Keratinocyte (primary cell): ENCODE results near the gene ZDHHC3.

ENCODE experiments used
- CTCF ChIP-seq, 3 experiments: IDR thresholded peaks in 1 of 3; conservative IDR thresholded peaks in 1 of 3; optimal IDR thresholded peaks in 1 of 3; 2 replicates in 2 of 3; 3 replicates in 1 of 3; pipeline versions ENCODE3 to v1.5.1; 2011; ENCODE audit warnings: low read length in 3 of 3, mild to moderate bottlenecking in 3 of 3, moderate library complexity in 2 of 3, control low read depth in 1 of 3, inconsistent platforms in 1 of 3; ENCODE audit not compliant: insufficient read depth in 2 of 3; ENCODE audit errors: extremely low read depth in 1 of 3
- EZH2 ChIP-seq: IDR thresholded peaks from one replicate; pipeline ENCODE4 v1.6.1; 2012; ENCODE audit warnings: inconsistent platforms, mild to moderate bottlenecking, low read length, moderate library complexity

- no peak for TF ChIP-seq CTCF (optimal IDR thresholded peaks at IDR 0.05 in 1 of 3, IDR thresholded peaks at IDR 0.05 in 1 of 3, conservative IDR thresholded peaks at IDR 0.05 in 1 of 3; ENCODE audit: extremely low read depth in 1 of 3, insufficient read depth in 2 of 3, low read length in 3 of 3)
- TF ChIP-seq EZH2, result no peak
Observed at GRCh38 chr3:44932986-44933944, 42.7 kb downstream of the ZDHHC3 start.
